Omental fat pad (tissue), 4 donors: ENCODE data around the gene PRUNE2. TPM values are rescaled to one million over a fixed set of nuclear protein-coding genes. Genes with fewer than 3 reads are reported as not detected.
"Not testable (repeated sequence)": the region's sequence is repeated elsewhere in the genome, so short reads cannot be mapped to it uniquely, and the experiment has no call there.

ENCODE experiments used
- ATAC-seq: fragments of 150-250 bp; one replicate; pipeline ENCODE4 v1.9.1; 2016; ENCODE audit warnings: mild to moderate bottlenecking, moderate library complexity; ENCODE audit not compliant: low FRiP score
- DNase-seq: peaks from one replicate; pipeline ENCODE4 v3.0.0-alpha.2; 2019; ENCODE audit warnings: low spot score
- CTCF ChIP-seq, 3 donors: fragments of 450-650 bp; IDR thresholded peaks; one replicate each; pipeline ENCODE4 v1.5.1; 2016 to 2017; ENCODE audit warnings: antibody characterized with exemption in 3 of 3, mild to moderate bottlenecking in 3 of 3, moderate library complexity in 2 of 3
- total RNA-seq, 4 donors: library from RNA; depleted of rRNA; stranded (reverse); fragments of >200 nt; gene quantifications; one replicate each; pipeline ENCODE4 v1.1.0, GENCODE V29; 2016

Gene PRUNE2
- total RNA-seq, 4 donors from 2014 or later = 3.1 to 13.4 (median 12.0) TPM

GRCh38 chr9:76602199-76602598, 303.7 kb downstream of the PRUNE2 start:
- TF ChIP-seq CTCF (IDR thresholded peaks at IDR 0.05) = no peak
- DNase-seq (no peak), ATAC-seq (no peak)

- TF ChIP-seq CTCF (IDR thresholded peaks at IDR 0.05) = no peak
- ATAC-seq (no peak), DNase-seq (no peak)
These were observed 305.8 kb downstream of the PRUNE2 start for GRCh38 chr9:76600007-76600615.

GRCh38 chr9:76598981-76599380, 306.9 kb downstream of the PRUNE2 start:
- TF ChIP-seq CTCF (IDR thresholded peaks at IDR 0.05) = no peak
- no peak for DNase-seq
- no peak for ATAC-seq

- DNase-seq (no peak), ATAC-seq (no peak)
- TF ChIP-seq CTCF (IDR thresholded peaks at IDR 0.05) = no peak
These were observed 310.3 kb downstream of the PRUNE2 start for GRCh38 chr9:76595645-76596044.

- DNase-seq (no peak), ATAC-seq (no peak)
- no peak for TF ChIP-seq CTCF (IDR thresholded peaks at IDR 0.05)
These were observed 311.0 kb downstream of the PRUNE2 start for GRCh38 chr9:76594764-76595424.

GRCh38 chr9:76593961-76594735, 311.8 kb downstream of the PRUNE2 start:
- ATAC-seq, DNase-seq: not testable (repeated sequence)

GRCh38 chr9:76592974-76593347, 313.0 kb downstream of the PRUNE2 start:
- ATAC-seq (no peak), DNase-seq (no peak)
- TF ChIP-seq CTCF (IDR thresholded peaks at IDR 0.05) = no peak
